AG09319 (cell line): Measurements from ENCODE around the gene GPR158.

Experiments used
- DNase-seq: peaks from one replicate; pipeline ENCODE4 v3.0.0-alpha.2; 2010; ENCODE audit warnings: low read depth; ENCODE audit errors: extremely low read depth
- TF ChIP-seq, protein P1 (sequence below): IDR thresholded peaks from 2 replicates; pipeline ENCODE4 v1.5.1; 2011; ENCODE audit warnings: low read depth, mild to moderate bottlenecking, inconsistent platforms, low read length, moderate library complexity

Gene GPR158

DNA sequence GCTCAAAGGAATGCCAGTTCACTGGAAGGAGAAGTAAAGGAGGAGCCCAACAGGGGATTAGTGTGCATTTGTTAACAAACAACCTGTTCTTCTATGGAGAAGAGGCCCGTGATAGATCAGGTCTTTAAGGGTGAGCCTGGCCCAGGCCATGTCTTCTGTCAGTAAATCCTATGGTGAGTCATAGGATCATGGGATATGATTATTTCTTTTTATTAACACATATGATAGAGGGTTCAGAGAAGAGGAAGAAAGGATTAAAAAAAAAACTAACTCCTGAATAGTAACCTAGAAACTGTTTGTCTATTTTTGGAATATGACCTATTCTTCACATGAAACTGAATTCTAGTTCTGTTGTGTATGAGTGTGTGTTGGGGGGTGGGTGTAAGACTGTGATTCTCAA, 70.4 kb downstream of the GPR158 start:
- TF ChIP-seq, protein P1, sequence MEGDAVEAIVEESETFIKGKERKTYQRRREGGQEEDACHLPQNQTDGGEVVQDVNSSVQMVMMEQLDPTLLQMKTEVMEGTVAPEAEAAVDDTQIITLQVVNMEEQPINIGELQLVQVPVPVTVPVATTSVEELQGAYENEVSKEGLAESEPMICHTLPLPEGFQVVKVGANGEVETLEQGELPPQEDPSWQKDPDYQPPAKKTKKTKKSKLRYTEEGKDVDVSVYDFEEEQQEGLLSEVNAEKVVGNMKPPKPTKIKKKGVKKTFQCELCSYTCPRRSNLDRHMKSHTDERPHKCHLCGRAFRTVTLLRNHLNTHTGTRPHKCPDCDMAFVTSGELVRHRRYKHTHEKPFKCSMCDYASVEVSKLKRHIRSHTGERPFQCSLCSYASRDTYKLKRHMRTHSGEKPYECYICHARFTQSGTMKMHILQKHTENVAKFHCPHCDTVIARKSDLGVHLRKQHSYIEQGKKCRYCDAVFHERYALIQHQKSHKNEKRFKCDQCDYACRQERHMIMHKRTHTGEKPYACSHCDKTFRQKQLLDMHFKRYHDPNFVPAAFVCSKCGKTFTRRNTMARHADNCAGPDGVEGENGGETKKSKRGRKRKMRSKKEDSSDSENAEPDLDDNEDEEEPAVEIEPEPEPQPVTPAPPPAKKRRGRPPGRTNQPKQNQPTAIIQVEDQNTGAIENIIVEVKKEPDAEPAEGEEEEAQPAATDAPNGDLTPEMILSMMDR = no peak
- DNase-seq = no peak

- DNase-seq = no peak
- TF ChIP-seq, protein P1 = no peak
These were observed 82.8 kb downstream of the GPR158 start for GRCh38 chr10:25257646-25258045.

- TF ChIP-seq, protein P1 = no peak
- DNase-seq = no peak
These were observed 86.3 kb downstream of the GPR158 start for GRCh38 chr10:25261110-25261509.

GRCh38 chr10:25261558-25261957, 86.8 kb downstream of the GPR158 start:
- TF ChIP-seq, protein P1 = no peak
- no peak for DNase-seq

DNA sequence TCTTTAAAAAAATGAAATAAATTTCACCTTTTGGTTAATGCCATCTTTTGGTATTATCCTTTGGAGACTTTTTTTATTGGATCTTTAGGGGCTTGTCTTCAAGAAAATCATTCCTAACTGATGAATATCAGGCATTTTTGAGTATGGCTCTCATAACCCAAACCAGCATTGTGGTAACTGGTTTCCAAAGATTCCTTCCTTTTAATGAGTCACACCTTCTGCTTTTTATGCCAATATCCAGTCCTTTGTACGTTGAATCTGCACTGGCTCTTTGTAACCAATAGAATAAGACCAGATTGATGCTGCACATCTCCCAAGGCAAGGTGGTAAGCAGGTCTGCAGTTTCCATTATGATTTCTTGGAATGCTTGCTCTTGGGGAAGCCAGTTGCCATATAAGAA, 89.1 kb downstream of the GPR158 start:
- no peak for DNase-seq
- TF ChIP-seq, protein P1 = no peak

DNA sequence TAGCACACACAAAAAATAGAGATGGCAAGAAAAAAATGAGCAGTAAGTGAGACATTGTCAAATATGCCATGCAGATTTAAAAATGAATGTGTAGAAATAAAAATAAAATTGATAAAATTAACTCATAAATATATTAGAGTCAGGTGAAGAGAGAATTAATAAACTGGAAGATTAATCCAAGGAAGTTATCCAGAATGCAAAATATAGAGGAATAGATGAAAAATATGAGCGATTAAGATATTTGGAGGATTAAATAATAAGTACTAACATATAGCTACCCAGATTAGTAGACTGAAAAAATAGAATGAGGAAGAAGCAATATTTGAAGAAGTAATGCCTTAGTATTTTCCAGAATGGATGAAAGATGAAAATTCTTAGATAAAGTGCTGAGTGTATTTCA, 103.4 kb downstream of the GPR158 start:
- TF ChIP-seq, protein P1 = no peak
- no peak for DNase-seq

DNA sequence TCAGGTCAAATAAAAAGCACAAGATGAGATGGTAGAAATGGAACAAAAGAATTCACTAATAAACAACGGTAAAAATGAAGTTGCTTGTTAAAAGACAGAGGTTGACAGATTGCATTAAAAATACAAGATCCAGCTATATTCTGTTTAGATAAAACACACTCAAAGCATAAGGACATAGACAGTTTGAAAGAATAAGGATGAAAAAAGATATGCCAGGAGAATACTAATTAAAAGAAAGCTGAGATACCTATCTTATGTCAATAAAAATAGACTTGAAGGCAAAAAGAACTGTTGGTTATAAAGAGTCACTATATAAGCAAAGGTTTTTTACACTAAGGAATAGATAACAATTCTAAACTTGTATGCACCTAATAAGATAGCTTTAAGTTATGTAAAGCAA, 105.3 kb downstream of the GPR158 start:
- TF ChIP-seq, protein P1 = no peak
- no peak for DNase-seq
